CD14-positive monocyte (primary cell): Measurements from ENCODE around the gene SMPD3. TPM values are rescaled to one million over a fixed set of nuclear protein-coding genes. Genes with fewer than 3 reads are reported as not detected.

Source experiments
- DNase-seq, 3 donors: peaks; one replicate each; pipeline ENCODE4 v3.0.0-alpha.2; 2011 to 2022
- H2AFZ ChIP-seq: 2 replicates; pipeline ENCODE4 v1.6.0; 2012; ENCODE audit warnings: mild to moderate bottlenecking, low read depth, low read length, inconsistent platforms; ENCODE audit not compliant: insufficient read depth, poor library complexity, severe bottlenecking
- H3K27ac ChIP-seq, 2 donors: 1 replicate in 1 of 2; 2 replicates in 1 of 2; pipeline ENCODE4 v1.5.1; 2012 to 2013; ENCODE audit warnings: low read length in 2 of 2, control low read depth in 1 of 2, inconsistent platforms in 1 of 2, low read depth in 1 of 2, mild to moderate bottlenecking in 1 of 2
- H3K27me3 ChIP-seq, 2 donors: one replicate each; pipeline versions ENCODE4 v1.6.0 to v1.6.1; 2011 to 2013; ENCODE audit warnings: low read length in 2 of 2; ENCODE audit not compliant: control insufficient read depth in 2 of 2, insufficient read depth in 2 of 2
- H3K36me3 ChIP-seq, 2 donors: replicated peaks in 1 of 2; 1 replicate in 1 of 2; 2 replicates in 1 of 2; pipeline versions ENCODE4 v1.5.1 to v1.6.1; 2012 to 2013; ENCODE audit warnings: low read length in 2 of 2, control low read depth in 1 of 2, inconsistent platforms in 1 of 2, mild to moderate bottlenecking in 1 of 2; ENCODE audit not compliant: insufficient read depth in 2 of 2, control insufficient read depth in 1 of 2
- H3K4me1 ChIP-seq, 2 donors: 1 replicate in 1 of 2; 2 replicates in 1 of 2; pipeline versions ENCODE4 v1.5.1 to v1.6.1; 2012 to 2013; ENCODE audit warnings: low read length in 2 of 2, control low read depth in 1 of 2, inconsistent platforms in 1 of 2, mild to moderate bottlenecking in 1 of 2, moderate library complexity in 1 of 2; ENCODE audit not compliant: insufficient read depth in 2 of 2, control insufficient read depth in 1 of 2
- H3K4me2 ChIP-seq: replicated peaks from 2 replicates; pipeline ENCODE3; 2012; ENCODE audit warnings: low read length, moderate library complexity, mild to moderate bottlenecking; ENCODE audit not compliant: poor library complexity, severe bottlenecking; ENCODE audit errors: extremely low read depth
- H3K4me3 ChIP-seq, 3 experiments: fragments of 200-600 bp in 1 of 3; sonication (generic) in 1 of 3; replicated peaks in 1 of 3; 1 replicate in 2 of 3; 2 replicates in 1 of 3; pipeline ENCODE4 v1.5.1; 2011 to 2013; ENCODE audit warnings: low read length in 3 of 3, mild to moderate bottlenecking in 3 of 3, control low read depth in 2 of 3, low read depth in 2 of 3, inconsistent platforms in 1 of 3, moderate library complexity in 1 of 3
- H3K79me2 ChIP-seq: 2 replicates; pipeline ENCODE4 v1.6.0; 2012; ENCODE audit warnings: mild to moderate bottlenecking, control low read depth, inconsistent platforms, low read length, moderate library complexity; ENCODE audit not compliant: insufficient read depth
- H3K9ac ChIP-seq: 2 replicates; pipeline ENCODE4 v1.6.0; 2017; ENCODE audit warnings: low read length, mild to moderate bottlenecking; ENCODE audit not compliant: insufficient read depth, poor library complexity, severe bottlenecking
- H3K9me3 ChIP-seq, 2 donors: replicated peaks in 1 of 2; 1 replicate in 1 of 2; 2 replicates in 1 of 2; pipeline versions ENCODE4 v1.5.1 to v1.6.1; 2012 to 2013; ENCODE audit warnings: low read length in 2 of 2, control low read depth in 1 of 2; ENCODE audit not compliant: control insufficient read depth in 1 of 2, insufficient read depth in 1 of 2
- H4K20me1 ChIP-seq: 2 replicates; pipeline ENCODE4 v1.6.0; 2012; ENCODE audit warnings: mild to moderate bottlenecking, low read length, control low read depth, moderate library complexity; ENCODE audit not compliant: insufficient read depth
- H3K27ac Mint-ChIP-seq, 7 donors: one replicate each; pipeline ENCODE4 v1.8.0; 2020; ENCODE audit warnings: mild to moderate bottlenecking in 7 of 7, mixed read lengths in 7 of 7, moderate library complexity in 6 of 7, inconsistent platforms in 2 of 7
- H3K27me3 Mint-ChIP-seq, 3 donors: one replicate each; pipeline ENCODE4 v1.8.0; 2021 to 2022; ENCODE audit warnings: low read depth in 3 of 3, mild to moderate bottlenecking in 3 of 3, mixed read lengths in 3 of 3, moderate library complexity in 3 of 3, inconsistent platforms in 1 of 3
- H3K36me3 Mint-ChIP-seq, 2 donors: one replicate each; pipeline ENCODE4 v1.8.0; 2020; ENCODE audit warnings: mixed read lengths in 2 of 2, inconsistent platforms in 1 of 2, mild to moderate bottlenecking in 1 of 2
- H3K4me1 Mint-ChIP-seq: one replicate; pipeline ENCODE4 v1.8.0; 2020; ENCODE audit warnings: mild to moderate bottlenecking, mixed read lengths
- H3K4me3 Mint-ChIP-seq, 2 donors: one replicate each; pipeline ENCODE4 v1.8.0; 2020; ENCODE audit warnings: mild to moderate bottlenecking in 2 of 2, mixed read lengths in 2 of 2, moderate library complexity in 1 of 2
- H3K9me3 Mint-ChIP-seq, 7 donors: one replicate each; pipeline ENCODE4 v1.8.0; 2020 to 2022; ENCODE audit warnings: mixed read lengths in 7 of 7, mild to moderate bottlenecking in 6 of 7, moderate library complexity in 6 of 7, inconsistent platforms in 2 of 7
- CTCF ChIP-seq: fragments of 200-600 bp; IDR thresholded peaks from one replicate; pipeline ENCODE4 v1.8.0; 2022; ENCODE audit warnings: antibody characterized with exemption, mild to moderate bottlenecking
- WGBS: methylation state at CpG from one replicate; pipeline ENCODE4 v1.1.5; 2013; ENCODE audit warnings: missing lambda C conversion rate; ENCODE audit not compliant: insufficient coverage; 5-methylcytosine and 5-hydroxymethylcytosine counted together
- intact Hi-C, 2 donors: fragments of 100-400 bp; cut with micrococcal nuclease; formaldehyde crosslinking; loops; one replicate each; pipeline versions ENCODE4 v1.15.0 to v1.15.1; 2023
- polyA plus RNA-seq, 3 donors: library from polyadenylated mRNA; depleted of rRNA in 1 of 3; unstranded in 2 of 3; stranded (reverse) in 1 of 3; fragments of 300-500 nt in 2 of 3; fragments of >200 nt in 1 of 3; fragmentation: Illumina TruSeq in 2 of 3; gene quantifications; 1 replicate in 2 of 3; 2 replicates in 1 of 3; pipeline ENCODE4 v1.2.3, GENCODE V29; 2012 to 2021

The SMPD3 gene
- polyA plus RNA-seq, 3 donors = 0.40 to 1.1 (median 0.51) TPM

- Mint-ChIP-seq H3K36me3 (no peaks in the 10 kb centered on the region), H3K4me3 (no peak overlapping the region), H3K4me1 (peaks cover 49% of the 10 kb centered on the region), H3K9me3 (peaks cover 0 to 3% (median 0%) of the 10 kb centered on the region in 7 donors), H3K27ac (no peak overlapping the region), H3K27me3 (peaks cover 14 to 27% (median 25%) of the 10 kb centered on the region in 3 donors)
- Histone ChIP-seq H3K36me3 (no peaks in the 10 kb centered on the region), H2AFZ (no peak overlapping the region), H3K9me3 (no peaks in the 10 kb centered on the region), H4K20me1 (no peaks in the 10 kb centered on the region), H3K4me1 (peaks cover 37 to 44% of the 10 kb centered on the region in 2 donors), H3K27ac (no peak overlapping the region), H3K4me2 (no peak overlapping the region), H3K79me2 (no peaks in the 10 kb centered on the region), H3K4me3 (no peak overlapping the region), H3K9ac (no peak overlapping the region), H3K27me3 (peaks cover 0 to 4% of the 10 kb centered on the region in 2 donors)
- DNase-seq = no peak
- WGBS = no CpG with 5 or more reads among the region's 4 CpGs
- intact Hi-C loops = no loop called here
- no peak for TF ChIP-seq CTCF
These were observed 79.1 kb downstream of the SMPD3 start for GRCh38 chr16:68369168-68369567.

DNA sequence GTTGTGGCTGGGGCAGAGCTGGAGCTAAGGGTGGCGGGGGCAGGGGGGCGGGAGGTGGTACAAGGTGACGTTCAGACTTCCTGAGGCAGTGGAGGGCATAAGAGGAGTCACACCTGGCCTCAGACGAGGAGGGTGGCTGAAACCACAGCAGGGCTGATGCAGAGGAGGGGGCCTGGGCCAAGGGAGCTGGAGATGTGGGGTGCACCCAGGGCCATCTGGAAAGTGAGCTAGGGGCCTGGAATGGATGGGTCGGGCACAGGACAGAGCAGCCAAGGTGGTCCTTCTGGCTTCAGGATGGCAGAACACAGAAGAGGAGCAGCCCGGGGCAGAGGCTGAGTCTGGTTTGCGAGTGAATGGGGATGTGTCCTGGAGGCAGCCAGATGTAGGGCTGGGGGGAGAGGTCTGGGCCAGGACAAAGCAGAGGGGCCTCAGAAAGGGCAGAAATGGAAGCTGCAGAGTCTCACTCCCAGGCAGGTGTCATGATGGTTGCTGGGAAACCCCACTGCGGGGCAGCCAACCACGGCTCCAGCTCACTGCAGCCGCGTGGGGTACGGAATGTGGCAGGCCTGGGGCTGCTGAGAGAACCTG is 79.9 kb downstream of the SMPD3 start:
- Mint-ChIP-seq H3K9me3 (peaks cover 0 to 3% (median 0%) of the 10 kb centered on the region in 7 donors), H3K36me3 (no peaks in the 10 kb centered on the region), H3K27me3 (peaks cover 15 to 26% (median 25%) of the 10 kb centered on the region in 3 donors), H3K4me3 (no peak overlapping the region), H3K4me1 (peaks cover 53% of the 10 kb centered on the region), H3K27ac (no peak overlapping the region)
- no peak overlapping the region for H3K27ac ChIP-seq
- peaks cover 0 to 4% of the 10 kb centered on the region in 2 donors for H3K27me3 ChIP-seq
- H3K9ac ChIP-seq = no peak overlapping the region
- H3K79me2 ChIP-seq = no peaks in the 10 kb centered on the region
- DNase-seq = no peak
- no peak overlapping the region for H3K4me2 ChIP-seq
- intact Hi-C loops = no loop called here
- WGBS = 78% methylated on average over 11 of the region's 12 CpGs
- no peaks in the 10 kb centered on the region for H3K36me3 ChIP-seq
- H4K20me1 ChIP-seq = no peaks in the 10 kb centered on the region
- H3K4me1 ChIP-seq = peaks cover 41 to 45% of the 10 kb centered on the region in 2 donors
- no peak overlapping the region for H2AFZ ChIP-seq
- no peaks in the 10 kb centered on the region for H3K9me3 ChIP-seq
- TF ChIP-seq CTCF = no peak
- H3K4me3 ChIP-seq = no peak overlapping the region
